HEK293T (cell line): ENCODE measurements around the gene IFT27.

ENCODE experiments used
- CTCF ChIA-PET: fragments of 350-600 bp; formaldehyde crosslinking; extraction: SDS; loops from one replicate; lab custom pipeline; 2021; ENCODE audit warnings: antibody characterized with exemption, inconsistent platforms; lab: Yijun Ruan, JAX
- POLR2A ChIA-PET: fragments of 350-600 bp; formaldehyde crosslinking; extraction: SDS; loops from one replicate; lab custom pipeline; 2020; ENCODE audit warnings: antibody characterized with exemption, inconsistent platforms; lab: Yijun Ruan, JAX
- DNase-seq: peaks from one replicate; pipeline ENCODE4 v3.0.0; 2012; ENCODE audit warnings: mixed read lengths; ENCODE audit errors: extremely low spot score
- ARNT ChIP-seq: fragments of 450-650 bp; IDR thresholded peaks from 2 replicates; pipeline ENCODE4 v1.6.1; 2017; ENCODE audit warnings: mild to moderate bottlenecking
- BHLHE40 ChIP-seq: fragments of 450-650 bp; IDR thresholded peaks from 2 replicates; pipeline ENCODE4 v1.6.1; 2016; ENCODE audit warnings: mild to moderate bottlenecking, moderate library complexity, borderline replicate concordance
- CTBP1 ChIP-seq: fragments of 450-650 bp; IDR thresholded peaks from 2 replicates; pipeline ENCODE4 v1.6.1; 2016; ENCODE audit warnings: borderline replicate concordance
- ELF4 ChIP-seq: fragments of 450-650 bp; IDR thresholded peaks from 2 replicates; pipeline ENCODE4 v1.6.1; 2017; ENCODE audit warnings: antibody characterized with exemption
- FOXA1 ChIP-seq: fragments of 450-650 bp; IDR thresholded peaks from 2 replicates; pipeline ENCODE4 v1.6.1; 2016; ENCODE audit warnings: mild to moderate bottlenecking
- FOXK2 ChIP-seq: fragments of 450-650 bp; IDR thresholded peaks from 2 replicates; pipeline ENCODE4 v1.6.1; 2016; ENCODE audit warnings: mild to moderate bottlenecking
- FOXM1 ChIP-seq: fragments of 450-650 bp; IDR thresholded peaks from 2 replicates; pipeline ENCODE4 v1.6.1; 2017; ENCODE audit warnings: mild to moderate bottlenecking, borderline replicate concordance
- HDGF ChIP-seq: fragments of 450-650 bp; IDR thresholded peaks from 2 replicates; pipeline ENCODE4 v1.6.1; 2017; ENCODE audit warnings: antibody characterized with exemption, borderline replicate concordance
- L3MBTL2 ChIP-seq: fragments of 450-650 bp; conservative IDR thresholded peaks from 2 replicates; pipeline ENCODE4 v1.6.1; 2016; ENCODE audit warnings: mild to moderate bottlenecking
- LEF1 ChIP-seq: fragments of 450-650 bp; IDR thresholded peaks from 2 replicates; pipeline ENCODE4 v1.6.1; 2017; ENCODE audit warnings: mild to moderate bottlenecking, borderline replicate concordance
- NFRKB ChIP-seq: fragments of 450-650 bp; IDR thresholded peaks from 2 replicates; pipeline ENCODE4 v1.6.1; 2016; ENCODE audit warnings: mild to moderate bottlenecking, moderate library complexity
- PKNOX1 ChIP-seq: fragments of 450-650 bp; IDR thresholded peaks from 2 replicates; pipeline ENCODE4 v1.6.1; 2016
- SP1 ChIP-seq: fragments of 450-650 bp; IDR thresholded peaks from 2 replicates; pipeline ENCODE4 v1.6.1; 2017
- SUZ12 ChIP-seq: fragments of 450-650 bp; IDR thresholded peaks from 2 replicates; pipeline ENCODE4 v1.6.1; 2016; ENCODE audit warnings: mild to moderate bottlenecking
- TARDBP ChIP-seq: fragments of 450-650 bp; IDR thresholded peaks from 2 replicates; pipeline ENCODE4 v1.6.1; 2016
- ZNF384 ChIP-seq: fragments of 450-650 bp; IDR thresholded peaks from 2 replicates; pipeline ENCODE4 v1.6.1; 2016

Gene IFT27

GRCh38 chr22:36714110-36714509 is 61.8 kb downstream of the IFT27 start:
- ChIA-PET CTCF (no interaction called here), POLR2A (no interaction called here)
- DNase-seq = no peak
- TF ChIP-seq LEF1 (no peak), TARDBP (no peak), SP1 (no peak), ARNT (no peak), SUZ12 (no peak), FOXK2 (no peak), NFRKB (no peak), ELF4 (no peak), CTBP1 (no peak), PKNOX1 (no peak), BHLHE40 (no peak), FOXM1 (no peak), L3MBTL2 (no peak), FOXA1 (no peak), HDGF (no peak), ZNF384 (no peak)

DNA sequence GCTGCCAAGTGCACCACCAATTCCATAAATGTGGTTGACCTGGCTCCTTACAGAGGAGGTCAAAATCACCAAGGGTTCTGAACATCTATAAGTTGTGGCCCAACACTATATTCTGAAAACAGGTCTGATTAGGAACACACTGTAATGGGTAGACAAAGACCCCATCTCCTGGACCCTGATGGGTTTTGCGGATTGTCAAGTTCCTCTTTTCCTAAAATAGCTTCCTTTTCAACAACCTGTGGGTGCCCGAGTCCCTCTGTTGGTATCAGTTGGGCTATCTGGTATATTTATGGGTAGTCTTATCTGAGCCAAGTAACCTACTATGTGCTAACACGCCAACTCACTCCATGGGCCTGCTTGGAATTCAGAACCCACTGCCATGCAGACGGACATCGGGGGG is 62.5 kb downstream of the IFT27 start:
- no peak for DNase-seq
- ChIA-PET POLR2A (no interaction called here), CTCF (interaction anchor here (0.6 kb wide), 1 partner anchor 192 kb away, joined by 4 read pairs; no protein-coding TSS in a partner anchor)
- no peak for TF ChIP-seq HDGF
- no peak for TF ChIP-seq SP1
- TF ChIP-seq ELF4 = no peak
- TF ChIP-seq ARNT = no peak
- no peak for TF ChIP-seq PKNOX1
- TF ChIP-seq LEF1 = no peak
- TF ChIP-seq CTBP1 = no peak
- TF ChIP-seq ZNF384 = no peak
- TF ChIP-seq TARDBP = no peak
